NCI-H1694 (cell line): ENCODE data around the gene RIC1.
"Not testable (repeated sequence)": the region's sequence is repeated elsewhere in the genome, so short reads cannot be mapped to it uniquely, and the experiment has no call there.

Experiments used
- DNase-seq: peaks from one replicate; lab custom pipeline; 2025; lab: John Stamatoyannopoulos, UW

RIC1 gene

GRCh38 chr9:5721279-5722087 is 92.6 kb downstream of the RIC1 start:
- DNase-seq, result no peak

DNA sequence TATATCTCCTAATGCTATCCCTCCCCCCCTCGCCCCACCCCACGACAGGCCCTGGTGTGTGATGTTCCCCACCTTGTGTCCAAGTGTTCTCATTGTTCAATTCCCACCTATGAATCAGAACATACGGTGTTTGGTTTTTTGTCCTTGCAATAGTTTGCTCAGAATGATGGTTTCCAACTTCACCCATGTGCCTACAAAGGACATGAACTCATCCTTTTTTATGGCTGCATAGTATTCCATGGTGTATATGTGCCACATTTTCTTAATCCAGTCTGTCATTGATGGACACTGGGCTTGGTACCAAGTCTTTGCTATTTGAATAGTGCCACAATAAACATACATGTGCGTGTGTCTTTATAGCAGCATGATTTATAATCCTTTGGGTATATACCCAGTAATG is 93.8 kb downstream of the RIC1 start:
- DNase-seq, result not testable (repeated sequence)

- no peak for DNase-seq
Observed at GRCh38 chr9:5735072-5735471, 106.2 kb downstream of the RIC1 start.

GRCh38 chr9:5736563-5737346 is 107.8 kb downstream of the RIC1 start:
- no peak for DNase-seq

DNA sequence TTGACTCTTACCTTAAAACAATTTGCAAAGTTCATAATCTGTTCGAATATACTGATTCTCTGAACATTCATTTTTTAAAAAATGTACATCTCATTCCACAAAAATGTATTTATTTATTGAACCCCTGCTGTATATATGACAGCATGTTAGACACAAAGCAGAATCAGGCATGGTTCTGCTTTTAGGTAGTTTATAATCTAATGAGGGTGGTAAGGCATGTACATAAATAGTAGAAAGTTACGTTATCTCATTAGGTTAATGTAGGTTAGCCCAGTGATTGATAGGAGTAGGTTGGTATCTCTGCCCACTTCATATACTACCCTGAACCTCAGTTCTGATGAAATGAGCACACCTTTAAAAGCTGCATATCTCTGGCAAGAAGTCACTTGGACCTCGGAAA is 114.2 kb downstream of the RIC1 start:
- DNase-seq, result no peak

- DNase-seq, result no peak
Observed at GRCh38 chr9:5748438-5748837, 119.5 kb downstream of the RIC1 start.

DNA sequence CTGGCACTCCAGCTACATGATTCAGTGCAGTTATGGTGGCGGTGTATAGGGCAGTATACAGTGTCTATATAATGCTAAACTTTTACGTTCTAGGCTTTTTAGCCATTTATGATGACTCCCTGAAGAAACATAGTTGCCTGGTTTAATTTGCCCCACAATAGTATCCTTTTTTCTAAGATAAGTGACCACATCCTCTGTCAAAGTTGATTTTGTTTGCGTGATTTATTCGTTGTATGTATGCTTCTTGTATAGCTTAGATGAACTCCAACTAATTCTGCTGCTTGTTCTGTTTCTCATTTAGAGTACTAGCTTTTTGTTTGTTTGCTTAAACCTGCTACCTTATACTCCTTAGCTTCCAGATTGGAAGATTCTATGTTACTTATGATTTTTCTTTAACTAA is 120.4 kb downstream of the RIC1 start:
- DNase-seq, result no peak

DNA sequence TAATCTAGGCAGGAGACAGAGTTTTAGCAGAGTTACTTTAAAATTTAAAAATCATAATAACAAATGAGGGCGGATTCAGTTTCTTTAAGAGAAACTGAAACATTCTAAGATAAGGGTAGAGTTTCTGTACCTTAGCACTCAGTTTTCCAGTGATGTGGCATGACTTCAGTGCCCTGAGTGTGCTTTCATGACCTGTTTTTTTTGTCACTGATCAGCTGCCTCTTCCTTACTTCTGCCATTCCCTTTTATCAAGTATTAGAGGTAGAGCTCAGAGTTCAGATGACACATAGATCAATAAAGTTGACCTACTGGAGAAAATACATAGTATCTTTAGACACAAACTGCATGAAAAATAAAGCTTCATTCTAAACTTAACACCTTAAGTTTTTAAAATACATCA is 121.7 kb downstream of the RIC1 start:
- DNase-seq, result no peak

DNA sequence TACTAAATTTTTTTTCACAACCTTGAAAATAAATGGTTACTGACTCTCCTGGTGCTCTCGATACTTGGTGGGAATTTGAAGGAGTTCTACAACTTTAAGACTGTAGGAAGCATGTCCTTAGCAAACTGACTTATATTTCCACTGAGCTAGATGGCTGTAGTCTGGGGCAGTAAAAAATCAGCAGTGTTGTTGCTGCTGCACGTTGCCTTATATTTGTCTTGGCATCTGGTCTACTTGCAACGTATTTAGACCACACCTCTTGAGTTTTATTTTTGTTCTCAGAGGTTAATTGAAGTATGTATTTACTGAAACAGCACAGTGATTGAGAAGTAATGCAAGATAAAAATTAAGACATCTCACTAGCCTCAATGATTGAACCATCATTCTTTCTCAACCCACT is 127.7 kb downstream of the RIC1 start:
- no peak for DNase-seq

DNA sequence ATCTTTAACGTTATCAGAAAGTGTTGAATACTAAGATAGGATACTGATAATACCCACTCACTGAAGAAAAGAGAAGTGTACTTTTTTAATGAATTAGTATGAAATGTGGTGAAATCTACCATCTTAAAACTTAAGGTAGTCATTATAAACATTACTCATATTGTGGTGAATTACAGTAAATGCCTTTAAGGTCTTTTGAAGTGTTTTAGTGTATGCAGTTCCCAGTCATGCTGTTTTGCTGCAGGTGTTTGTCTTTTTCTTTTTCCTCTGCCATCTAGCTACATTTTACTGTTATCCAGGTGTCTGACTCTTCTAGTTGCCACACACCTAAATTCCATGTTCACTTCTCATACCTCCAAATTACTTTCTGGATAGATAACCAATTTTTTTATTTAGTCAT is 131.4 kb downstream of the RIC1 start:
- DNase-seq, result no peak

GRCh38 chr9:5762421-5762820 is 133.5 kb downstream of the RIC1 start:
- DNase-seq, result no peak

DNA sequence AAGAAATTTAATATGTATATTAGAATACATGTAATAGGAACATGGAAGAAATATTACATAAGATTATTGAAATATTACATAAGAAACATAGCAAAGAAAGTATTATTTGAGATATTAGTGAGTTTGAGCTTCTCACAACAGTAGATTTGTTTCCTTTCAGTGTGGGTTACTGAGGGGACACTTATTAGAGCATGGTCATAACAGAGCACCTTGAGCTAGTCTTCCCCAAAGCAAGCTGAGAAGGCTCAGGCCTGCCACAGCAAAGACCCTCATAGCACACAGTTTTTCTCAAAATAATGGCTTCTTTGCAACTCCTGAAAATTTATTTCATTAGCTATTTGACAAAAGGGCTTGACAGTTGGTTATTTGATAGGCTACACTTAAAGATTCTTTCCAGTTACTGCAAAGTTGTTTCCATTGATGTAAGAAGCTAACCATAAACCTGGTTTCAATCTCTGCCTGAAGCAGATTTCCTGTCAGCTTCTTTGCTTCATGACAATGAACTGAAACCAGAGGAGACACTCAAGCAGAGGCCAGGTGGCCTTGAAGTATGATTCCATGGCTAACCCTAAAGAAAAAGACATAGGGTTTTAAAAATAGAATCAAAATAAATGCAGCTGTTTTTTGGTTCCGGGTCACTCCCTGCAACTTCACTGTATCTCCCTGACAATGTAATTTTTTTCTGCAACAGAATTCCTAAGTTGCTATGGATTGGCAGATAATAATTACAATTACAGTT is 135.4 kb downstream of the RIC1 start:
- DNase-seq, result no peak

GRCh38 chr9:5767968-5768932 is 139.3 kb downstream of the RIC1 start:
- DNase-seq, result no peak

DNA sequence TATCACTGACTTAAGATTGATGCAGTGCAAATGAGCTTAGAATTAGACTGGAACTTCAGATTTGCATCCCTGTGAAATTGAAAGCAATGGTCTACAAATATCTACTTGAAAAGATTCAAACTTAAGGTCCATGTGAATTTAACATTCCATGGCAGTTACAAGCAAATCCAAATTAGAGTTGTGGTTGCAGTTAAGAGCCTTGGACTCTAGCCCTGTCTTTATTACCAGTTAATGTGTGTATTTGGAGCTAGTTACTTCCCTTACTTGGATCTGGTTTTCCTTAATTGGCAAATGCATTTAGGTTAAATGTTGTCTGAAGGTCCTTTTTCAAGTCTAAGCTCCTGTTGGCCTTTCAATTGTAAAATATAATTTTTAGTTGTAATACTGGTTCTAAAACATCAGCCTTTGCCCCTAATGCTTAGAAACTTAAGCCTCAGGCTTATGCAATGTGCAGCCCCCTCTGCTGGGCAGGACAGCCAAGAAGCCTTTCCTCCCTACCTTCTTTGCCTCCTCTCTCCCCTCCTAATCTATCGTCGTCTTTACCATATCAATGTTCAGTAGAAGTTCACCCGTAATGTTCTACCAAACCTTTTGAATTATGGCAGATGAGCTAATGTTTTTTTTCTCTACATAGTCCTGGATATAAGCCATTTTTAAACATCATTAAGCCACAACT is 144.6 kb downstream of the RIC1 start:
- no peak for DNase-seq

DNA sequence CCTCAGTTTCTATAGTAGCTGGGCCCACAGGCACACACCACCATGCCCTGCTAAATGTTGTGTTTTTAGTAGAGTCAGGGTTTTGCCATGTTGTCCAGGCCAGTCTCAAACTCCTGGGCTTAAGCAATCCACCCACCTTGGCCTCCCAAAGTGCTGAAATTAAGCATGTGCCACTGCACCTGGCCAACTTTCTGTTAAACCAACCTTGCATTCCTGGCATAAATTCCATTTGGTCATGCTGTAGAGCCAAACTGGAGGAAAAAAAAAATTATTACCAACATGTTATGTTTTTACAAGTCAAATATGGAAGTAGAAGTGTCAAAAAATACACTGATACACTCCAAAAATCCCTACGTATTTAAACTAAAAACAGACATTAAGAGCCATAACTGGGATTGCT is 149.9 kb downstream of the RIC1 start:
- no peak for DNase-seq

DNA sequence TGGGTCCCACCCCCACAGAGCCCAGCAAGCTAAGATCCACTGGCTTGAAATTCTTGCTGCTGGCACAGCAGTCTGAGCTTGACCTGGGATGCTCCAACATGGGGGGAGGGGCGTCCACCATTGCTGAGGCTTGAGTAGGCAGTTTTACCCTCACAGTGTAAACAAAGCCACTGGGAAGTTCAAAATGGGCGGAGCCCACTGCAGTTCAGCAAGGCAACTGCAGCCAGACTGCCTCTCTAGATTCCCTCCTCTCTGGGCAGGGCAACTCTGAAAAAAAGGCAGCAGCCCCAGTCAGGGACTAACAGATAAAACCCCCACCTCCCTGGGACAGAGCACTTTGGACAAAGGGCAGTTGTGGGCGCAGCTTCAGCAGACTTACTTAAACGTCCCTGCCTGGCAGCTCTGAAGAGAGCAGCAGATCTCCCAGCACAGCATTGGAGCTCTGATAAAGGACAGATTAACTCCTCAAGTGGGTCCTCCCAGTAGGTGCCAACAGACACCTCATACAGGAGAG is 150.9 kb downstream of the RIC1 start:
- not testable (repeated sequence) for DNase-seq

GRCh38 chr9:5783420-5783819 is 154.5 kb downstream of the RIC1 start:
- not testable (repeated sequence) for DNase-seq

DNA sequence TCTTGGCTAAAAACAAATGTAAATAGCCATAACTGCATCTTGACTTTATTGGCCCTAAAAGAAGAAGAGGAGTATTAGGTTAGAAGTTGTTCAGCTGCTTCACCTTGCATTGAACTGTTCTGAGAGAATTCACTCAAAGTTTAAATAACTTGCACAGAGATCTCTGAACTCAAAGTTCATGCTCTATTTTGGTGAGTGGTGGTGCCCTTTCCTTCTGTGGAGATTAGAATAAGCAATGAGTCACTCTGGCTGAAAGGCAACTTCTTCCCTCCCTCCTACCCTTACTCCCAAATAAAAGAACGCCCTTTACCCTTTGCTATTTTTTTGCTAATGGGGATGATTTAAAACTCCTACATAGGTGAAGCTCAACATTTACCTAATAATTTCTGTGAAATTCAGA is 155.1 kb downstream of the RIC1 start:
- DNase-seq, result no peak

- no peak for DNase-seq
Observed at GRCh38 chr9:5784526-5785315, 155.8 kb downstream of the RIC1 start.
